K562 (cell line): ENCODE data around the gene PBX1.
"Not testable (repeated sequence)": the region's sequence is repeated elsewhere in the genome, so short reads cannot be mapped to it uniquely, and the experiment has no call there.

Experiments used
- BHLHE40 ChIP-seq: IDR thresholded peaks from 2 replicates; pipeline ENCODE4 v1.6.1; 2011; ENCODE audit warnings: low read length, improper control_type of control experiment
- DNMT1 ChIP-seq: fragments of 450-650 bp; IDR thresholded peaks from 2 replicates; pipeline ENCODE4 v1.6.1; 2016; ENCODE audit warnings: antibody characterized with exemption, mild to moderate bottlenecking
- MECOM ChIP-seq: fragments of 250-450 bp; sonication (Bioruptor Pico); IDR thresholded peaks from 2 replicates; pipeline ENCODE4 v1.8.0; 2022; ENCODE audit warnings: inconsistent platforms
- MXI1 ChIP-seq: IDR thresholded peaks from 2 replicates; pipeline ENCODE4 v1.6.1; 2011; ENCODE audit warnings: low read depth, mild to moderate bottlenecking, improper control_type of control experiment, low read length
- RFX5 ChIP-seq: IDR thresholded peaks from 2 replicates; pipeline ENCODE4 v1.6.1; 2011; ENCODE audit warnings: low read depth, mild to moderate bottlenecking, improper control_type of control experiment, low read length
- SAFB2 ChIP-seq: fragments of 200-400 bp; formaldehyde crosslinking; IDR thresholded peaks from 2 replicates; pipeline ENCODE4 v1.6.1; 2018; ENCODE audit warnings: borderline replicate concordance, low read length, low read depth, moderate library complexity; ENCODE audit not compliant: severe bottlenecking
- SPI1 ChIP-seq: IDR thresholded peaks from 2 replicates; pipeline ENCODE4 v1.6.1; 2011; ENCODE audit warnings: low read depth, low read length, control low read depth, borderline replicate concordance
- ZNF197 ChIP-seq: fragments of 200-800 bp; sonication (Bioruptor generic); IDR thresholded peaks from 2 replicates; pipeline ENCODE4 v1.6.1; 2016; ENCODE audit warnings: low read depth, missing genetic modification characterization, missing compliant biosample characterization
- TF ChIP-seq, protein P1 (sequence below): sonication (generic); formaldehyde crosslinking; IDR thresholded peaks from 2 replicates; pipeline ENCODE4 v1.5.0; 2020; ENCODE audit warnings: missing genetic modification reagents
- TF ChIP-seq, protein P2 (sequence below), 3 experiments: IDR thresholded peaks in 2 of 3; conservative IDR thresholded peaks in 1 of 3; 2 replicates each; pipeline ENCODE4 v1.5.1; 2011 to 2012; ENCODE audit warnings: low read length in 3 of 3, mild to moderate bottlenecking in 3 of 3, control low read depth in 2 of 3, improper control_type of control experiment in 1 of 3, inconsistent platforms in 1 of 3, low read depth in 1 of 3, mixed read lengths in 1 of 3, moderate library complexity in 1 of 3; ENCODE audit not compliant: insufficient read depth in 2 of 3
- TF ChIP-seq, protein P3 (sequence below): fragments of 250-450 bp; sonication (Bioruptor Pico); IDR thresholded peaks from 2 replicates; pipeline ENCODE4 v1.4.0; 2020; ENCODE audit warnings: mild to moderate bottlenecking, moderate library complexity
- TF ChIP-seq, protein P4 (sequence below): fragments of 250-450 bp; sonication (Bioruptor Pico); IDR thresholded peaks from 2 replicates; pipeline ENCODE4 v1.5.0; 2021; ENCODE audit warnings: mild to moderate bottlenecking, borderline replicate concordance

DNA sequence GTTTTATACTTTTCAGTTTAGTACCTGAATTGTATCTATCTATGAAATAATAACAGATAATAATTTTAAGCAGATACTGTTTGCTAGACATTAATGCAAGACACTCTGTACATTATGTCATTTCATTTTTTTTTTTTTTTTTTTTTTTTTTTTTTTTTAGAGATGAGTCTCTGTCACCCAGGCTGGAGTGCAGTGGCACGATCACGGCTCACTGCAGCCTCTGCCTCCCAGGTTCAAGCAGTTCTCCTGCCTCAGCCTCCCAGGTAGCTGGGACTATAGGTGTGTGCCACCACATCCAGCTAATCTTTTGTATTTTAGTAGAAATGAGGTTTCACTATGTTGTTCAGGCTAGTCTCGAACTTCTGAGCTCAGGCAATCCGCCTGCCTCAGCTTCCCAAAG is 44.8 kb downstream of the PBX1 start:
- TF ChIP-seq SAFB2; MXI1; BHLHE40; MECOM (CRISPR knock-in tag); DNMT1; ZNF197 (CRISPR knock-in tag); SPI1; RFX5: not testable (repeated sequence)
- TF ChIP-seq, protein P1, sequence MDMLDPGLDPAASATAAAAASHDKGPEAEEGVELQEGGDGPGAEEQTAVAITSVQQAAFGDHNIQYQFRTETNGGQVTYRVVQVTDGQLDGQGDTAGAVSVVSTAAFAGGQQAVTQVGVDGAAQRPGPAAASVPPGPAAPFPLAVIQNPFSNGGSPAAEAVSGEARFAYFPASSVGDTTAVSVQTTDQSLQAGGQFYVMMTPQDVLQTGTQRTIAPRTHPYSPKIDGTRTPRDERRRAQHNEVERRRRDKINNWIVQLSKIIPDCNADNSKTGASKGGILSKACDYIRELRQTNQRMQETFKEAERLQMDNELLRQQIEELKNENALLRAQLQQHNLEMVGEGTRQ (CRISPR knock-in tag): not testable (repeated sequence)
- TF ChIP-seq, protein P2, sequence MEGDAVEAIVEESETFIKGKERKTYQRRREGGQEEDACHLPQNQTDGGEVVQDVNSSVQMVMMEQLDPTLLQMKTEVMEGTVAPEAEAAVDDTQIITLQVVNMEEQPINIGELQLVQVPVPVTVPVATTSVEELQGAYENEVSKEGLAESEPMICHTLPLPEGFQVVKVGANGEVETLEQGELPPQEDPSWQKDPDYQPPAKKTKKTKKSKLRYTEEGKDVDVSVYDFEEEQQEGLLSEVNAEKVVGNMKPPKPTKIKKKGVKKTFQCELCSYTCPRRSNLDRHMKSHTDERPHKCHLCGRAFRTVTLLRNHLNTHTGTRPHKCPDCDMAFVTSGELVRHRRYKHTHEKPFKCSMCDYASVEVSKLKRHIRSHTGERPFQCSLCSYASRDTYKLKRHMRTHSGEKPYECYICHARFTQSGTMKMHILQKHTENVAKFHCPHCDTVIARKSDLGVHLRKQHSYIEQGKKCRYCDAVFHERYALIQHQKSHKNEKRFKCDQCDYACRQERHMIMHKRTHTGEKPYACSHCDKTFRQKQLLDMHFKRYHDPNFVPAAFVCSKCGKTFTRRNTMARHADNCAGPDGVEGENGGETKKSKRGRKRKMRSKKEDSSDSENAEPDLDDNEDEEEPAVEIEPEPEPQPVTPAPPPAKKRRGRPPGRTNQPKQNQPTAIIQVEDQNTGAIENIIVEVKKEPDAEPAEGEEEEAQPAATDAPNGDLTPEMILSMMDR (IDR thresholded peaks at IDR 0.05 in 2 of 3, conservative IDR thresholded peaks at IDR 0.05 in 1 of 3; ENCODE audit: insufficient read depth in 2 of 3, low read depth in 1 of 3, low read length in 3 of 3): not testable (repeated sequence)
- TF ChIP-seq, protein P3, sequence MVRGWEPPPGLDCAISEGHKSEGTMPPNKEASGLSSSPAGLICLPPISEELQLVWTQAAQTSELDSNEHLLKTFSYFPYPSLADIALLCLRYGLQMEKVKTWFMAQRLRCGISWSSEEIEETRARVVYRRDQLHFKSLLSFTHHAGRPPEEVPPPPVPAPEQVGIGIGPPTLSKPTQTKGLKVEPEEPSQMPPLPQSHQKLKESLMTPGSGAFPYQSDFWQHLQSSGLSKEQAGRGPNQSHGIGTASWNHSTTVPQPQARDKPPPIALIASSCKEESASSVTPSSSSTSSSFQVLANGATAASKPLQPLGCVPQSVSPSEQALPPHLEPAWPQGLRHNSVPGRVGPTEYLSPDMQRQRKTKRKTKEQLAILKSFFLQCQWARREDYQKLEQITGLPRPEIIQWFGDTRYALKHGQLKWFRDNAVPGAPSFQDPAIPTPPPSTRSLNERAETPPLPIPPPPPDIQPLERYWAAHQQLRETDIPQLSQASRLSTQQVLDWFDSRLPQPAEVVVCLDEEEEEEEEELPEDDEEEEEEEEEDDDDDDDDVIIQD (CRISPR knock-in tag): not testable (repeated sequence)
- TF ChIP-seq, protein P4, sequence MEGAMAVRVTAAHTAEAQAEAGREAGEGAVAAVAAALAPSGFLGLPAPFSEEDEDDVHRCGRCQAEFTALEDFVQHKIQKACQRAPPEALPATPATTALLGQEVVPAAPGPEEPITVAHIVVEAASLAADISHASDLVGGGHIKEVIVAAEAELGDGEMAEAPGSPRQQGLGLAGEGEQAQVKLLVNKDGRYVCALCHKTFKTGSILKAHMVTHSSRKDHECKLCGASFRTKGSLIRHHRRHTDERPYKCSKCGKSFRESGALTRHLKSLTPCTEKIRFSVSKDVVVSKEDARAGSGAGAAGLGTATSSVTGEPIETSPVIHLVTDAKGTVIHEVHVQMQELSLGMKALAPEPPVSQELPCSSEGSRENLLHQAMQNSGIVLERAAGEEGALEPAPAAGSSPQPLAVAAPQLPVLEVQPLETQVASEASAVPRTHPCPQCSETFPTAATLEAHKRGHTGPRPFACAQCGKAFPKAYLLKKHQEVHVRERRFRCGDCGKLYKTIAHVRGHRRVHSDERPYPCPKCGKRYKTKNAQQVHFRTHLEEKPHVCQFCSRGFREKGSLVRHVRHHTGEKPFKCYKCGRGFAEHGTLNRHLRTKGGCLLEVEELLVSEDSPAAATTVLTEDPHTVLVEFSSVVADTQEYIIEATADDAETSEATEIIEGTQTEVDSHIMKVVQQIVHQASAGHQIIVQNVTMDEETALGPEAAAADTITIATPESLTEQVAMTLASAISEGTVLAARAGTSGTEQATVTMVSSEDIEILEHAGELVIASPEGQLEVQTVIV (CRISPR knock-in tag): not testable (repeated sequence)
